Ramos (cell line): ENCODE results near the gene GNG11.

ENCODE experiments used
- in situ Hi-C: fragments of 300-500 bp; cut with MboI; formaldehyde crosslinking; loops from one replicate; pipeline ENCODE4 v1.14.3; 2022; ENCODE audit warnings: low sequenced_read_pairs; ENCODE audit not compliant: unreplicated experiment

GNG11 gene

GRCh38 chr7:93921607-93922566 is at the start of gene GNG11:
TSS of gene GNG11 (plus strand) at chr7:93921735. CDS start at chr7:93922138, 403 bp downstream.
- in situ Hi-C loops, result no loop called here

- in situ Hi-C loops, result no loop called here
These were observed 47.4 kb upstream of the GNG11 start for GRCh38 chr7:93873998-93874574.

GRCh38 chr7:93877742-93878141 is 43.8 kb upstream of the GNG11 start:
- in situ Hi-C loops, result no loop called here

GRCh38 chr7:93879356-93879755 is 42.2 kb upstream of the GNG11 start:
- in situ Hi-C loops, result no loop called here

DNA sequence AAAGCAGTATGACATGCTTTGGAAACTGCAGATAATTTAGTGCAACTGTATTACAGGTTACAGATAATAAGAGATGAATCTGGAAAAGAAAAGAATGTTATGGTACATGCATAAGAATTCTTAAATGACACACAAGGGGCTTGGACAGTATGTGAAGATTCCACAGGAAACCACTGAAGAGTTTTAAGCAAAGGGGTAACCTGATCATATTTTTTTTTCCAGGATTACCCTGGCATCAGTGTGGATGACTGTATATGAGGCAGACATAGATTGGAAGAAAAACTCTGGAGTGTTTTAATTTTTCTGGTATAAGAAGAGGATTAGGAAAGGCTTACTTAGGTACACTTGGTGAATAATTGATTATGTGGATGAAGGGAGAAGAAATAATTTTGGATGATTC is 39.1 kb upstream of the GNG11 start:
- in situ Hi-C loops, result no loop called here

- in situ Hi-C loops, result no loop called here
These were observed 38.2 kb upstream of the GNG11 start for GRCh38 chr7:93883078-93883916.

DNA sequence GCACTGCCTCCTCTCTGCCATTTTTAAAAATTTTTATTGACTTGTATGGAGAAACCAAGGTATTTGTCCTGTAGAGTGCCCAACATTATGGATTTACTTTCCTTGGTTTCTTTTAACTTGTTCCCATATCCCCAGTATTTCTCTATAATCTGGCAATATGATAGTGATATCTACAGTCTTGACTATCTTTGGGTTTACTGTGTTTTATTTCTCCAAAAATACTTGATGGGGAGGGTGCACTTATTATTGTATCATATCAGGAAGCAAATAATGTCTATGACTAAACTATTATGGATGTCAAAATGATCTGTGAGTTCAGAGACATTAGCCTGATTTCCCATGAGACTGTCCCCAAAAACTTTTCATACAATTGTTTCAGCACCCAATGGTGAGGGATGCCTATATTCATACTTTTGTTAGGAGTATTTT is 37.6 kb upstream of the GNG11 start:
- in situ Hi-C loops, result no loop called here

GRCh38 chr7:93884541-93884940 is 37.0 kb upstream of the GNG11 start:
- in situ Hi-C loops, result no loop called here

DNA sequence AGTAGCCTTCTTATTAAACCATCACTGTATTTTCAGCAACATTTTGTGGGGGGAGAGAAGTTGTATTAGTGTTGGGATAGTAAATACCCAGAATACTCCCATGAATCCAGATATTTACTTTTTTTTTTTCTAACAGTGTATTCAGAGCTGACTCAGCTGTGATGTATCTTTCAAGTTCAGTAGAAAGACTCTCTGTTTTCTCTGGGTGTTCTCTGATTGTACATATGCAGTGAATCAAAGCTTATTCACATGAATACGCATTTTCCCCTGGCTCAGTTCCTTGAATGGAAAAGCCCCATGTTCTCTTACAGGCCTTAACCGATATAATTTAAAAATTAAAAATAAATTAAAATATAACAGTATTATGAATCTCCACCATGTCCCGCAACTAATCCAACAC is 32.3 kb upstream of the GNG11 start:
- in situ Hi-C loops, result no loop called here

- in situ Hi-C loops, result loop anchor here (10.0 kb wide), 1 partner anchor 195 kb away; no protein-coding TSS in a partner anchor
These were observed 31.5 kb upstream of the GNG11 start for GRCh38 chr7:93890041-93890463.

GRCh38 chr7:93890464-93891068 is 31.0 kb upstream of the GNG11 start, which contains the start of gene TFPI2:
TSS of gene TFPI2 (minus strand) at chr7:93890753. CDS start at chr7:93890678, 75 bp downstream.
- in situ Hi-C loops, result loop anchor here (10.0 kb wide), 1 partner anchor 194 kb away; no protein-coding TSS in a partner anchor

DNA sequence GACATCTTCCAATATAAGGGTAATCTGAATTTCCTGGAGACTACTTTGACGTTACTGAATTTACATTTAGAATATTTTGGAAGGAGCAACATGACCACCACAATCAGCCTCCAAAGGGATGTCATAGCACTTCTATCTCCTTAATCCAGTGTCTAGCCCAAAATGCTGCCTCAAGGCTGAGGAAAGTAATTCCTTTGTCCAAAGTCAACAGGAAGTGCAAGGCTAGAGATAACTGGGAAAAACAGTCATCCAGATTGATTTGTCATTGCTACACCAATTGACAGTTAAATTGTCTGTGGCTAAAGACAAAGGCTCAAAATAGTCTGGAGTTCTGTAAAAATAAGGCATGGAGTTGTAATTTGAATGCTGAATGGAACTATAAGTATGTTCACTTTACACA is 27.1 kb upstream of the GNG11 start:
- in situ Hi-C loops, result loop anchor here (10.0 kb wide), 1 partner anchor 190 kb away; no protein-coding TSS in a partner anchor

DNA sequence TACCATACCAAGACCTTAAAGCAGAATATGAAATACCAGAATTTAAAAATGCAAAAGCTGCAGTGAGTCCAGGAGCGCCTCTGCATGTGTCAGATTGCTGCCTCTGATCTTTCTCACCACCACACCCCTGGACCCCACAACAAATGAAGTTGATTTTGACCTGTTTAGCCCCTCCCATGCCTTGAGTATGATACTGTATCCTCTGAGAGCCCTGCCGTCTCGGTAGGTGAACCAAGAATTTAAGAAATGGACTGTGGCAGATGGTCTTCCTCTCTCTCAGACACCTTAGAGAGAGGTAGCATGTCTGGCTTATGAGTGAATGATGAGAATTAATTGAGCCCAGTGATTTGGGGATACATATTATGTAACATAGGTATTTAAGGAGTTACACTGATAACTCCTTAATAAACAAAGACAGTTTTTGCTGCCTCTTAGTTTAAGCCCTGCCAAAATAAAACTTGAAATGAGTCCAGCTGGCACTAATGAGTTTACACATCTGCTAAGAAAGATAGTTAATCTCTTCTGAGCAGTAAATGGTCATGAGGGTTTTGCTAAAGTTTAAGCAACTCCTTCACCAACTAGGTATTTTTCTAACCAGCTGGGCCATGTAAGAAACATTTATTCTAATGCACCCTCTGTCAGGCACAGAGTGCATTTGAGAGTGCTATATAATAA is 26.4 kb upstream of the GNG11 start:
- in situ Hi-C loops, result loop anchor here (10.0 kb wide), 1 partner anchor 190 kb away; no protein-coding TSS in a partner anchor

DNA sequence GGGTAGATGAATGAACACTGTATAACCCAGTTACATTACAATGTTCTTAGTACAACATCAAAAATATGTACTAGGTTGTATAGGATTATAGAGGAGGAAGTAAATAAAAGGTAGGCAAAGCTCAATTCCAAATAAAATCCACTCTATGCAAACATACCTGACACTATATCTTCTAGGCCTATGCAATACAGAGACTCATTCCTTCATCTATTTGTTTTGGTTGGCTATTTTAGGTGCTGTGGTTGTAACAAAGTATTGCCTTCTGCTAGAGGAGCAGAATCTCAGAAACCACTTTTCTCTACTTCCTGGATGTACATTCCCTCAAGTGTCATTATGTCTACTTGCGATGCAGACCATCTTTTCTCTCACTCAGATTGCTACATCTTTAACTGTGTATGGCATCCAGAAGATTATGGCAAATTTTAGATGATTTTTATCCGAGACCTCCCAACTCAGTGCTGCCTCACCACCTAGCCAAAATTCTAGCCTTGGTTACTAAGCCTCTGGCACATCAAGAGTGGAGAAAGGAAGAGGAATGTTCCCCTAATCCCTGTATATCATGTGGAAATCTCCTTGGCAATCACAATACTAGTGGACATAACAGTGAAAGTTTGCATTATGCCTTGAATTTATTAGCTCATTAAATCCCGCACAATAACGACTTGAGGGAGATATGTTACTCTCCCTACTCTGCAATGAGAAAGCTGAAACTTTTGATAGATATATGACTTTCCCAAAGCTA is 25.5 kb upstream of the GNG11 start:
- in situ Hi-C loops, result loop anchor here (10.0 kb wide), 1 partner anchor 189 kb away; no protein-coding TSS in a partner anchor

GRCh38 chr7:93897680-93898079 is 23.9 kb upstream of the GNG11 start:
- in situ Hi-C loops, result loop anchor here (10.0 kb wide), 1 partner anchor 187 kb away; no protein-coding TSS in a partner anchor

- in situ Hi-C loops, result loop anchor here (10.0 kb wide), 1 partner anchor 492 kb away; the partner anchor contains the start of gene COL1A2
These were observed 18.6 kb upstream of the GNG11 start for GRCh38 chr7:93902777-93903423.

- in situ Hi-C loops, result loop anchor here (10.0 kb wide), 1 partner anchor 489 kb away; the partner anchor contains the start of gene COL1A2
These were observed 15.3 kb upstream of the GNG11 start, which contains the start of gene GNGT1 for GRCh38 chr7:93906267-93906666. TSS of gene GNGT1 (plus strand) at chr7:93906567. CDS start at chr7:93906747, 180 bp downstream.
